AG20443 (cell line): ENCODE results near the gene KRTAP10-4.
"Not testable (repeated sequence)": the region's sequence is repeated elsewhere in the genome, so short reads cannot be mapped to it uniquely, and the experiment has no call there.

Source experiments
- DNase-seq: peaks from one replicate; pipeline ENCODE4 v3.0.0; 2012; ENCODE audit warnings: low spot score, mixed read lengths

KRTAP10-4 gene

DNA sequence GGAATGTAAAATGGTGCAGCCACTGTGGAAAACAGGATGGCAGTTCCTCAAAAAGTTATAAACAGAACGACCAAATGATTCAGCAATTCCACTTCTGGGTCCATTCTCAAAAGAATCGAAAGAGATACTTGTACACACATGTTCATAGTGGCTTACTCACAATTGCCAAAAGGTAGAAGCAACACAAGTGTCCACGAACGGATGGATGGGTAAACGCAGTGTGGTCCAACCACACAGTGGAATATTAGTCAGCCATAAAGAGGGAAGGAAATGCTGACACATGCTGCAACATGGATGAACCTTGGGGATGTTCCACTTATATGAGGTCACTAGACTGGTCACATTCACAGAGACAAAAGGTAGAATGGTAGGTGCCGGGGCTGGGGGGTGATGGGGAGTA, 38.8 kb upstream of the KRTAP10-4 start:
- no peak for DNase-seq

DNA sequence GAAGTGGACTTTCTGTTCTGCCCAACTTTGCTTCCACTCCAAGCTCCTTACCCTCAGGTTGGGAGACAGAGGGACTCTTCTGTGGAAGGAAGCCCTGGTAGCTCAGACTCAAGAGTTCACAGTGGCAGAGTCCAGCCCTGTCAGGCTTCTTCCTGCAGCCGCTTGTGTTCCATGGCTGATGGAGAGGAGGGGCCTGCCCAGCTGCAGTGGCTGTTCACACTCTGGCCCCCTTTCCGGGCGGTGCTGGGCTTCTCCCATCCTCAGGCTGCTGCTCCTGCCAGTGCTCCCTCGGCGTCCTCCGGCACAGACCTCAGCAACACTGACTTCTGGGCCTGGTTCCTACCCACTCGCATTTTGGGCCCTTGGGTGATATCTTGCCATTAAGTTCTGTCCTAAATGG, 37.6 kb upstream of the KRTAP10-4 start:
- DNase-seq = no peak

DNA sequence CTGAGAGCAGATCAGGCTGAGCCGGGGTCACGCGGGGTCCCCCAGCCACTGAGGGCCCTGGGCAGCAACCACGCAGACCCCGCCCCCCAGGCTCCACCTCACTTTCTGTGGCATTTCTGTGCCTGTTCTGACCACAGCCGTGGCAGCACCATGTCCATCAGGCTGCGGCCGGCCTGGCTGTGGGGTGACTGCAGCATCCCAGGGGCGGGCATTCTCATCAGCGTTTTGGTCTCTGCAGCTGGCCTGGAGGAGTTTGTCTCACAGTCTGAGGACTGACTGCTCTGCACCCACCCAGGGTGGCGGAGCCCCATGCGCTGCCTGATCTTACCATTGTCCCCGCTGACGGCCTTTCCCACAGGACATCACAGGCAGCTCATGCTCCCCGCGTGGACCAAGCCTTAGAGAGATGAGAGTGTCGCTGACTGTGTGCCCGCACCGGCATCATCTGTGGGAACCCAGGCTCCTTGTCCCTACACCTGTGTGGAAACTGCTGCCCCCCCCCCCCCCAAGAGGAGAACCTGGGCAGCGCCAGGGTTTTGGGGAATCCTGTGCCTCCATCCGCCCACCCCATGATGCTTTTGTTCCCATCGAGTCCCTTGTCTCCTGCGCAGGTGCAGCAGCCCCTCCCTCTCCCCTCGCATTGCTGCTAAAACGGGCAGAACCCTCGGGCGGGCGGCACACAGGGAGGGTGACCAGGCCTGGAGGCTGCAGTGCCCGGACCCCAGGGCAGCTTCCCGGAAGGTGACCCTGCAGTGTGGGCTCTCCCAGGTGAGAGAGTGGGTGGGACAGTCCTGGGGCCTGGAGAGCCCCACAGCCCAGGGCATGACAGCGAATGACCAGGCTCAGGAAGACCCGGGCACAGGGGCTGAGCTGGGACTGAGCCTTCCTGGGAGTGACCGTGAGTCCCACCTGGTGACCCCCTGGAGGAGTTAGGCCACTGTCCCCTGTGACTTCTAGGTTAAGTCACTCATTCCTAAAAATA, 35.3 kb upstream of the KRTAP10-4 start:
- DNase-seq = no peak

DNA sequence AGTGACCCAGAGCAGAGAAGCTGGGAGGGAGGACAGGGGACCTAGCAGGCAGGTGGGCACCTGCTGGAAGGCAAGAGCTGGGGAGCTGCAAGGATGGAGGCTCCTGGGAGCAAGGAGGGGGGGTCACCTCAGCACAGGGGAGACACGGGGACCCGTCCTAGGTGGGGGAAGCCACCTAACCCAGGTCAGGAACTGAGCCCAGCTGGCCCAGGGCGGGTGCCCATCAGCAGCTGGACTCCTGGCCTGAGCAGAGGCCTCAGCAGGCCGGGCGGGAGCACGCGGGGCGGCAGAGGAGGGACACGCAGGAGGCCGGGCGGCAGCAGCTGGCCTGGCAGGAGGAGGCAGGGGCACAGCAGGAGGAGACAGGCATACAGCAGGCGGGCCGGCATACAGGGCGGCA, 34.5 kb upstream of the KRTAP10-4 start:
- no peak for DNase-seq

DNA sequence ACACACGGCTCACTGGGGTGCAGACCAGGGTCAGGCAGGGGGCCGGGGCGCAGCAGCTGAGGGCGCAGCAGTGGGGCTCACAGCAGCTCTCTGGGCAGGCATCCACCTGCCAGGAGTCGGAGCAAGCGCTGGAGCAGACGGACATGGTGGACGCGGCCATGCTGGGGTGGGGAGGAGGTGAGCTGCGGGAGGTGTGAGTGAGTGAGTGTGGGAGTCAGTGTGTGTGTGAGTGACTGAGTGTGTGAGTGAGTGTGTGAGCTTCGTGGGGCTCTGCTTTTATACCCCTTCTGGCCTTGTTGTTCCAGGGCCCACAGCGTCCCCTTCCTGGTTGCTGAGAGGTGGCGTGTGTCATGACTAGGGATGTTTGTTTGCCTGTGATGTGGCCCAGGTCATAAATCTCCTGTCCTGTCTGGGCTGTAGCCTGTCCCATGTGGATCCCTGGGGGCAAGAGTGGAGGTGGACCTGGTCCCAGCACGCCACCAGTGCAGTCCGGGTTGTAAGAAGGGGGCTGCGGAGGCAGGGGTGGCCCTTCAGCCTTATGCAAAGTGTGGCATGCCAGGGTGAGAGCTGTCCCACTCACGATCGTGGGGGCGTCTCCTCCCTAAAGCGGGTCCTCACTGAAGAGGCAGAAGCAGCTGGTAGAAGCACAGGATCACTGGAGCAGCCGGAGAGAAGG, 33.4 kb upstream of the KRTAP10-4 start, which contains the start of gene KRTAP10-1:
Gene KRTAP10-1 (minus strand): TSS at position 205 of the 676 bp plus-strand sequence. CDS start 45 bp downstream, at position 160.
- DNase-seq = no peak

DNA sequence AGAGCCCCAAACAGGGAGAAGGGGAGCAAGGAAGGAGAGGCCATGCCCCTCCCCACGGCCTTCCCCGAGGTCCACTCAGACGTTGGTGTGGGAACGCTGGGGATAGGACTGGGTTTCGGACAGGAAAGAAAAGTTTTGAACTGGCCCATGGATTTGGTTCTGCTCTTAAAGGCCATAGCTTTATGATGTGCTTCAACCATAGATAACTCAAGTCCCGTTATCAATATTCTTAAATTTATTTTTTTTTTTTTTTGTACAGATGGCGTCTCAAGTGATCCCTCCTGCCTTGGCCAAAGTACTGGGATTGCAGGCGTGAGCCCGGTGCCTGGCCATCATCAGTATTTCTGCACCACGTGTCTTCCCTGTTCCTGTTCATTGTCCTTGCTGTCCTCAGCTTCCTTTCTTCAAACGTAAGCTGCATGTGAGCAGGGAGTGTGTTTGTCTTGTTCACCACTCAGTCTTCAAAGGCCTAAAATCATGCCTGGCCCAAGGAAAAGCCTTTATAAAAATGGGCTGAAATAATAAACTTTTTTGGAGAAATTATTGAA, 32.7 kb upstream of the KRTAP10-4 start:
- no peak for DNase-seq

DNA sequence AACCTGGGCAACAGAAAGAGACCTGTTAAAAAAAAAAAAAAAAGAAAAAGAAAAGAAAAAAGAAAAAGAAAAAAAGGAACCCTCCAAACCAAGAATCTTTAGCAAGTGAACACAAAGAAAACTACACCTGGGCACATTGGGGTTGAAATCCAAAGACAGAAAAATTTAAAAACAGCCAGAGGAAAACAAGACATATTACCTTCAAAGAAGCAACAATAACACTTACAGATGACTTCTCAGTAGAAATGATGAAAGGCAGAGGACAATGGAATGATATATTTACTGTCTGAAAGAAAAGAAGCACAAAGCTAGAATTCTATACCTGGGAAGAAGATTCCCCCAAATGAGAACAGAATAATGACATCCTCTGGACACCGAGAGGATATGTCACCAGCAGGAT, 30.8 kb upstream of the KRTAP10-4 start:
- no peak for DNase-seq

DNA sequence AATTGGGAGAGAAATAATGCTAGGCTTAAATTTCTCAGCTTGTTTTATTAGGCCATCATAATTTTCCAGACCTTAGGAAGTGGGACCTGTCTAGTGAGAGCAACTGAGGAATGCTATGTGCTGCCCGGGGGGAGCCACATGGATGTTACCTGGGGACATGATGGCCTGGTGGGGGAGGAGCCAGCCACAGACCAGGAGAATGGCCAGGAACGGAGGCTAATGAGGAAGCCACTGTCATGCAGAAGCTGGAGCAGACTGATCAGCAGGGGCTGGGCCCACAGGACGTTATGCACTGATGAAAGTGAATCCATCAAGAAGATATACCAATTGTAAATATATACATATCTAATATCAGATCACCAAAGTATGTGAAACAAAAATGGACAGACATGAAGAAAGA, 29.0 kb upstream of the KRTAP10-4 start:
- no peak for DNase-seq

DNA sequence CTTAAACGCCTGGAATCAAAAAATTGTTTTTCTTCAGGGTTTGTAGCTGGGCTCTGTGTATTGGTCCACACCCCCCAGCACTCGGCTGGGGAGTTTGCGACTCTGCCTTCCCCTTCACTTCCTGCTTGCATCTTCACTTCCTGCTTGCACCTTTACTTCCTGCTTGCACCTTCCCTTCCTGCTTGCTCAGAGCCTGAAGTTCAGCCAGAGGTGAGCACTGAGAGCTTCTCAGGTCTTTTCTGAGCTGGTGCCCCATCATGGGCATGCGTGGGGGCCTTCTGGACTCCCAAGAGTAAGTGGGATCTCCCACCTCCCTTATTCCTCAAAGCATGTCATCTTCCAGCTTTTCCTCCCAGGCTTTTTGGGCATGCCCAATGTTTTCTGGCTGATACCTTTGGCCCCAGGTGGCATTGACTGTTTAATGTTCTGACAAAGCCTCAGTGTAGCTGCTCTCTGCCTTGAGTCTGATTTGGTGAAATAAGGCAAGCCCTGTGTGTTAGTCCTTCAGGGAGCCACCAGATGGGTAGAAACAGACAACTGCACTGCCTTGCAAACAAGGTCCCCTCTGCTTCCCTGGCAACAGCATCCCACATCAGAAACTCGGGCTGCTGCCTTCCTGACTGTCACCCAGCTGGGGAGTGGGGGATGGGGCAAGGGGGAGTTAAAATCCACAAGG, 25.7 kb upstream of the KRTAP10-4 start:
- no peak for DNase-seq

DNA sequence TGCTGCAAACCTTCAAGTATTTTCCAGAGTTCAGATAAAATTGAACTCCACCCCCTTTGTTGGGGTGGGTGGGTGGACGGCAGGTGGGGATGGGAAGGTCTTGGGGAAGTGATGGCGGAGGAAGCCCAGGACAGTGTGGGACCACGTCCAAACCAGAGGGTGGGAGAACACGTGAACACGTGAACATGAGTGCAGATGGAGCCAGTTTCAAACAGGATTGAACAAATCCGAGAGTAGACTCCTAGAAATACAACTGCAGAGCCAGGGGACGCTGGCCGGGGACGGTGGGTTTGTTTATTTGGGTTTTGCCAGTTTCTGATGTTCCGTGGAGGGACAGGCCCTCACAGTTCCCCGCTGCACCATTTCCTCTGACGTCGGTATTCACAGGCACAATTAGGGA, 25.1 kb upstream of the KRTAP10-4 start:
- DNase-seq = no peak

DNA sequence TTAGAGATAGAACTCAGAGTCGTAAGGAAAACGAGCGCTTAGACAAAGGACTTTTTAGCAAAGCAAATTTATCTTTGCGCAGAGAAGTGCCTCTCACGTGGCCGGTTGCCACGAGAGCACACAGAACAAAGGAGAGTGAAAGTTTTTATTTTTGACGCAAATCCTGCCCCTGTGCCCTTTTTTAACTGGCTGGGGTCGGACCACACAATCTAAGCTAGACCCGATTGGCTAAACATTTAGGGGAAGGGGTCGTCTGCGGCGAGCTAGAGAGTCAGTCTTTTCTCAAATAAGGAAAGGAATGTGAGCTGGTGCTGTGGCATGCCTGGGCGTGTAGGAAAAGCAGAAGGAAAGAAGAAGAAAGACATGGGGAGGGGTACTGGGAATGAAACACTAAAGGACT, 24.6 kb upstream of the KRTAP10-4 start:
- DNase-seq = no peak

DNA sequence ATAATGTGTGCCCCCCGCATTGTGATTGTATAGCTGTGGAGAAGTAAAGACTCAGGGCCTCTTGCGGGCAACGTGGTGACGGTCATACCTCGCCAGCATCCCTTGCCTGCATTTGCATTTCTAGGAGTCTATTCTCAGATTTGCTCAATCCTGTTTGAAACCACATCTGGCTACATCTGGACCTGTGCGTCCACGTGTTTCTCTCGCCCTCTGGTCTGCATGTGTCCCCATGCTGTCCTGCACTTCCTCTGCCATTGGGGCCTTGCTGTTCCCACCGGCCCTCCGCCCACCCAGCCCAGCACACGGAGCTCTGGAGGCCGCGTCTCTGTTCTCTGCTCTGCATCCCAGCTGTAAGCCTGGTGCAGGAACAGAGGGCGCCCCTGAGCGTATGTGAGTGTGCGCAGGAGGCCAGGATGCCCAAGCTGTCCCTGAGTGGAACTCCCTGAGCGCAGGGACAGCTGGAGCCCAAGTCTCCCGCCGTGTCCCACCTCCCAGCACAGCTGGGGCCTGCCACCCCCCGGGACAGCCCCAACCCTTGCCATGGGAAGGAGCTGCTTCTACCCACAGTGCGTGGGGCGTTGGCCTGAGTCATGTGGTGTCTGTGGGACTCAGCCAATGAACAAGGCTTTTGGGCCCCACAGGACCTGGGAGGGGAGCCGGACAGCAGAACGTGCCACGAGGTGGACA, 23.9 kb upstream of the KRTAP10-4 start:
- DNase-seq = no peak

DNA sequence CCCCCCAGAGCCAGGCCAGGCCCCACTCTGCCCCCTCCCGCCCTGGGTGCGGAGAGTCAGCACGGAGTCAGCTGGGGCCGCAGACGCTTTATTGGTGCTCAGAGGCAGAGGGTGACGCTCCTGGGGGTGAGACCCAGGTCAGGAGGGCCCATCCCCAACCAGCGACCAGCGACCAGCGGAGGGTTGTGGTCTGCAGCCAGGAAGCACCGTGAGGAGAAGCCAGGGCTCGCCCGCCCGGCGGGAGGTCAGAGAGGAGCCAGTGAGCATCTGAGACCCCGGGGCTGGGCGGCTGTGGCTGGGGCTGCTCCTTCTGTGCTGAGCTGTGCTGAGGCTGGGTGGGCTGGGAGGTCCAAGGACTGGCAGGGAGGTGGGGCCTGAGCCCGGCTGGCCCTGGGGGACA, 23.2 kb upstream of the KRTAP10-4 start:
- DNase-seq = not testable (repeated sequence)

DNA sequence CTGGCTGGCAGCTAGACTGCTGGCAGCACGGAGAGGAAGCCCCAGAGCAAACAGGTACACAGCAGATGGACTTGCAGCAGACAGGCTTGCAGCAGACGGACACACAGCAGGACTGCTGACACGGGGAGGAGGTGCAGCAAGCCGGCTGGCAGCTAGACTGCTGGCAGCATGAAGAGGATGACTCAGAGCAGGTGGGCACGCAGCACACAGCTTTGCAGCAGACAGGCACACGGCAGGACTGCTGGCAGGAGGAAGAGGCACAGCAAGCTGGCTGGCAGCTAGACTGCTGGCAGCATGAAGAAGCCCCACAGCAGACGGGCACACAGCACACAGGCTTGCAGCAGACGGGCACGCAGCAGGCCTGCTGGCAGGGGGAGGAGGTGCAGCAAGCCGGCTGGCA, 22.7 kb upstream of the KRTAP10-4 start:
- DNase-seq = no peak

DNA sequence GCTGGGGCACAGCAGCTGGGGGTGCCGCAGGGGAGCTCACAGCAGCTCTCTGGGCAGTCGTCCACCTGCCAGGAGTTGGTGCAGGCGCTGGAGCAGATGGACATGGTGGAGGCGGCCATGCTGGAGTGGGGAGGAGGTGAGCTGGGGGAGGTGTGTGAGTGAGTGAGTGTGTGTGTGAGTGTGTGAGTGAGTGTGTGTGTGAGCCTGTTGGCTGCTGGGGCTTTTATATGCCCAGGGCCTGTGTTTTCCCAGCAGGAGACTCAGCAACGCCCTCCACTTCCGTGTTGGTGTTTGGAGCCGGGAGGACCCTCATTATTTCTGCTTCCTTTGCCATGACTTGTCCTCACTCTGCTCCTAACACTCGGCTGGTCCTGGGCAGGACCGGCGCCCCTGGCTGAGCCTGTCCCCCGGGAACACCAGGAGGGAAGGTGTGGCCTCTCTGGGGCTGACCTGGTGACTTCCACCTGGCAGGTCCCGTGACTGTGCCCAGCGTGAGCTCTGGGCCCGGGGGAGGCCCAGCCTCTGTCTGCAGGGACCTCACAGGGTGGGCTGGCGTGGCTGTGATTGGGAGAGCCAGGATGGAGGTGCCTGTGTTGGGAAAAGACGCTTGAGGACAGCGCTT, 22.1 kb upstream of the KRTAP10-4 start, which contains the start of gene KRTAP10-2:
Gene KRTAP10-2 (minus strand): TSS at position 166 of the 622 bp plus-strand sequence. CDS start 47 bp downstream, at position 119.
- no peak for DNase-seq

DNA sequence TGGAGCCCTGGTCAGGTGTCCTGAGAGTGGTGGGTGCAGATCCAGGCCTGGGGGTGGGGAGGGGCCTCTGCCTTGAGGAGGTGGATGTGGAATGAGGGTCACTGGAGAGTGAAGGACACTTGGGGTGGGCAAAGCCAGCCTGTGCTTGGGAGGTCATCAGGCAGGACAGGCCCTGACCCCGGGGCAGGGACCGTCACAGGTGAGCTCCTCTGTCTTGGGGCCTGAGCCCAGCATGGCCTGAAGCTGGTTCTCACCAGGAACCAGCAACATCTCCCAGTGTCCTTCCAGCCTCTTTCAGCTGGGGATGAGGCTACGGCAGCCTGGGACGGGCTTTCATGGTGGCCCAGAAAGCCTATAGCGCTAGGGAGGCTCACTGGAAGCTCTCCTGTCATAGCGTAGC, 21.4 kb upstream of the KRTAP10-4 start:
- DNase-seq = no peak

DNA sequence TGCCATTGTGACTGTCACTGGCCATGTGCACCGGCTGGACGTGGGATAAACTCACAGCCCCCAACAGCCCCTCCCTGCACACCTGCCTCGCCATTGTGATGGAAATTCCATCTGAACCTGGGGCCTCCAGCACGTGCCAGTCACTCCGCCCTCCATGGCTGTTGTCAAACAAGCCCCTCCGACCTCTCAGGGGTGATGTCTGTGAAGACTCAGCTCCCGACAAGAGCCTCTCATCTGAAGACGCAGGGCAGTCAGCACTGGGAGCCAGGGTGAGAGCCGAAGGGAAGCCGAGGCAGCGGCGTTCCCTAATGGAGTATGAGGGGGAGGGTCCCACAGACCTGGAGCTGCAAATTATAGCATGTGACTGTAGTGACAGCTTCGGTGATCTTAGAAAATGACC, 20.8 kb upstream of the KRTAP10-4 start:
- no peak for DNase-seq

DNA sequence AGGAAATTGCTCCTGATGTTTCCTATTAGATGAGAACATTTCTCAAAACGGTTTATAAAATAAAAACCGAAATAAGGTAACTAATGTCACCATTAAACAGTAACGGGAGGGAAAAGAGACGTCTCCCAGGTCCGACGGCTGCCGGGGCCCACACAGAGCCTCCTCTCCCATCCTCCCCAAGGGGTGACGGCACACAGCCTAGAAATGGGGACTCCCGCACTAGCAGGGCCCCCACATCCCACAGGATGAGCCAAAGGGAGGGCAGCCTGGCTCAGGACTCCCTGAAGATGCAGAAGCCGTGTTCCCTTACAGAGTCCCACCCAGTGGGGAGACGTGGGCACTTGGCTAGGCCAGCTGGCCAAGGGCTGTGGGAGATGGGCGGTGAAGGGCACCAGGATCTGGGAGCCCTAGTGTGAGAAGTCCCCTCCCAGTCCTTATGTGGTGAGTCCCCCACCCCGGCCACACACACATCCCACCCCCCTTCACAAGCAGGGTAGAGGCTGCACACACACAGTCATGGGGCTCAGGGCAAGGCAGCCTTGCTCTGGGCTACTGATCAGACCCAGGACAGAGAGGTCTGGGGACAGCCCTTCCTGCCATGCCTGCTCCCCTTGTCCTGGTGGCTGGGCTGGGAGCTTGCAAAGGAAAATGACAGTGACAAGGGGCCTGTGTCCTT, 18.2 kb upstream of the KRTAP10-4 start:
- no peak for DNase-seq

DNA sequence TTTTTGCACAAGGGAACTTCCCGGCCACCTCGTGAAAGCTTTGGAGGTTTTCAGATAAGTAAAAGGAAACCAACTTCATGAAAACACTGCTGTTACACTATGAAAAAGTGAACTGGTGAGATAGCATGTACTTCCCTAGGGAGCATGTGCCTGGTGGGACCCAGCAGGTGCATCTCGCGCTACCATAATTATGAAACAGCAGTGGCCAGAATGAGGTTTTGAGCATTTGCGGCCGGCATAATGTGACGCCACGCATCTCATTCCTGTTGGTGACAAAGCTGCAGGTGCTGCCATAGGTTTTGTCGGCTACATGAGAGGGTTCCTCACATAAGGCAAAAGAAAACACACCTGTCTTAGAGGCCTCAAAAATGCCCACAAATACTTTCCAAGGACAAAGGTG, 16.6 kb upstream of the KRTAP10-4 start:
- no peak for DNase-seq

DNA sequence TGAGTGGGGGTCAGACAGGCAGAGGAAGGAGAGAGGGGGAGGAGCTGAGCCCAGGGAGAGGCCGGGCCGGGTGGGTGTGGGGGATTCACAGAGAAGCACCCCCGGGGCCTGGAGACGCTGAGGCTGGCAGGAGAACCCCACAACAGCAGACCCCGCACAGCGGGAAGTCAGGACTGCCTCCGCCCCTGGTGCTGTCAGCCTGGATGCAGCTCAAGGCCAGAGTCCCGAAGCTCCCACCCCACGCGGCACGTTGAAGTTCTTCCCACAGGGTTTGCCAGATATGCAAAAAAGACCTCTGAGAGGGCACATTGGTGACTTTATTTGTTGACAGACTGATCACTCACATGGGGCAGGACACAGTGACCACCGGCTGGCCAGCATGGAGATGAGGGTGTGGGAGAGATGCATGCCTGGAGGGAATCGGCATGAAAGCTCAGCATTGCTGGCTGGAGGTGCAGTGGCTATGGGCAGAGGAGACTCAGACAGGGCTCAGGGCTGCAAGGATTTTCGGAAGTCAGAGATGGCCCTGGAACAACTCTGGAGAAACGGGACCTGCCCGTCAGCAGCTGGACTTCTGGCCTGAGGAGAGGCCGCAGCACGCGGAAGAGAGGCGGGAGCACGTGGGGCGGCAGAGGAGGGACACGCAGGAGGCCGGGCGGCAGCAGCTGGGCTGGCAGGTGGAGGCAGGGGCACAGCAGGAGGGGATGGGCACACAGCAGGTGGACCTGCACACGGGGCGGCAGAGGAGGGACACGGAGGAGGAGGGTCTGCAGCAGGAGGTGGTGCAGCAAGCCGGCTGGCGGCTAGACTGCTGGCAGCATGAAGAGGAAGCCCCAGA, 15.8 kb upstream of the KRTAP10-4 start:
- DNase-seq = no peak
